Panc1 (cell line): ENCODE results near the gene COL3A1. TPM values are rescaled to one million over a fixed set of nuclear protein-coding genes. Genes with fewer than 3 reads are reported as not detected.

ENCODE experiments used
- ATAC-seq: fragments of 200-7000 bp; cut with Tn5 transposase; 2 replicates; pipeline ENCODE4 v1.9.1; 2020; ENCODE audit warnings: mild to moderate bottlenecking, moderate library complexity
- BruUV-seq: library from RNA; stranded (reverse); fragments of 400-500 nt; replicated peaks from 2 replicates; lab custom pipeline; 2021; lab: Mats Ljungman, UMichigan
- CTCF ChIA-PET: fragments of 300-600 bp; sonication (Branson Sonifier 250); formaldehyde crosslinking; loops from one replicate; lab custom pipeline; 2022; ENCODE audit warnings: antibody characterized with exemption; lab: Charles Lee
- POLR2A ChIA-PET: fragments of 300-600 bp; sonication (Branson Sonifier 250); formaldehyde crosslinking; loops from one replicate; lab custom pipeline; 2022; ENCODE audit warnings: antibody characterized with exemption; lab: Charles Lee
- DNase-seq: peaks from one replicate; pipeline ENCODE4 v3.0.0-alpha.2; 2010; ENCODE audit warnings: low read depth, low spot score
- H3K27ac ChIP-seq: 2 replicates; pipeline ENCODE4 v1.5.1; 2011; ENCODE audit warnings: mild to moderate bottlenecking, low read length, inconsistent platforms
- H3K27me3 ChIP-seq: fragments of 200-500 bp; sonication (Bioruptor generic); 2 replicates; pipeline ENCODE4 v1.6.0; 2014; ENCODE audit warnings: low read length, inconsistent platforms; ENCODE audit not compliant: control insufficient read depth, insufficient read depth
- H3K36me3 ChIP-seq: fragments of 200-500 bp; sonication (Bioruptor generic); 2 replicates; pipeline ENCODE4 v1.5.1; 2014; ENCODE audit warnings: inconsistent platforms, mild to moderate bottlenecking, low read length, moderate library complexity; ENCODE audit not compliant: control insufficient read depth, insufficient read depth
- H3K4me1 ChIP-seq: 2 replicates; pipeline ENCODE4 v1.5.1; 2011; ENCODE audit warnings: inconsistent platforms, mild to moderate bottlenecking, low read length, moderate library complexity; ENCODE audit not compliant: control insufficient read depth, insufficient read depth
- H3K4me3 ChIP-seq, 2 experiments: 2 replicates each; pipeline ENCODE4 v1.5.1; 2011 to 2012; ENCODE audit warnings: low read depth in 2 of 2, low read length in 2 of 2, mild to moderate bottlenecking in 2 of 2, inconsistent platforms in 1 of 2, moderate library complexity in 1 of 2
- H3K9me3 ChIP-seq: fragments of 200-500 bp; sonication (Bioruptor generic); 2 replicates; pipeline ENCODE4 v1.5.1; 2014; ENCODE audit warnings: low read depth, mild to moderate bottlenecking, inconsistent platforms, low read length, moderate library complexity; ENCODE audit not compliant: control insufficient read depth, insufficient read depth
- CTCF ChIP-seq: fragments of 450-650 bp; IDR thresholded peaks from 2 replicates; pipeline ENCODE4 v1.5.1; 2017; ENCODE audit warnings: mild to moderate bottlenecking
- POLR2AphosphoS5 ChIP-seq: IDR thresholded peaks from 2 replicates; pipeline ENCODE4 v1.6.1; 2012; ENCODE audit warnings: mild to moderate bottlenecking, low read depth, low read length, moderate library complexity
- REST ChIP-seq, 2 experiments: IDR thresholded peaks; 2 replicates each; pipeline ENCODE4 v1.6.1; 2011 to 2012; ENCODE audit warnings: low read depth in 2 of 2, control low read depth in 1 of 2, low read length in 1 of 2, mild to moderate bottlenecking in 1 of 2, moderate library complexity in 1 of 2; ENCODE audit not compliant: insufficient read depth in 1 of 2
- SIN3A ChIP-seq: IDR thresholded peaks from 2 replicates; pipeline ENCODE4 v1.6.1; 2012; ENCODE audit warnings: low read depth, mild to moderate bottlenecking, low read length, moderate library complexity, borderline replicate concordance; ENCODE audit not compliant: insufficient read depth
- TCF7L2 ChIP-seq: IDR thresholded peaks from 2 replicates; pipeline ENCODE4 v1.6.1; 2011; ENCODE audit warnings: mild to moderate bottlenecking, low read depth, low read length, inconsistent platforms
- in situ Hi-C: cut with HindIII; loops from 2 replicates; pipeline ENCODE4 v1.10.0; 2016; ENCODE audit warnings: low sequenced_read_pairs, low pct_unique_long_range_greater_than_20kb
- intact Hi-C: fragments of 100-400 bp; cut with micrococcal nuclease; formaldehyde crosslinking; loops from one replicate; pipeline ENCODE4 v1.10.0; 2022; ENCODE audit not compliant: unreplicated experiment
- total RNA-seq: library from RNA; stranded (reverse); gene quantifications from one replicate; pipeline ENCODE4 v1.2.1, GENCODE V29; 2021; ENCODE audit not compliant: unreplicated experiment

Gene COL3A1
- total RNA-seq, 1 experiment from 2014 or later = 6.9 TPM

DNA sequence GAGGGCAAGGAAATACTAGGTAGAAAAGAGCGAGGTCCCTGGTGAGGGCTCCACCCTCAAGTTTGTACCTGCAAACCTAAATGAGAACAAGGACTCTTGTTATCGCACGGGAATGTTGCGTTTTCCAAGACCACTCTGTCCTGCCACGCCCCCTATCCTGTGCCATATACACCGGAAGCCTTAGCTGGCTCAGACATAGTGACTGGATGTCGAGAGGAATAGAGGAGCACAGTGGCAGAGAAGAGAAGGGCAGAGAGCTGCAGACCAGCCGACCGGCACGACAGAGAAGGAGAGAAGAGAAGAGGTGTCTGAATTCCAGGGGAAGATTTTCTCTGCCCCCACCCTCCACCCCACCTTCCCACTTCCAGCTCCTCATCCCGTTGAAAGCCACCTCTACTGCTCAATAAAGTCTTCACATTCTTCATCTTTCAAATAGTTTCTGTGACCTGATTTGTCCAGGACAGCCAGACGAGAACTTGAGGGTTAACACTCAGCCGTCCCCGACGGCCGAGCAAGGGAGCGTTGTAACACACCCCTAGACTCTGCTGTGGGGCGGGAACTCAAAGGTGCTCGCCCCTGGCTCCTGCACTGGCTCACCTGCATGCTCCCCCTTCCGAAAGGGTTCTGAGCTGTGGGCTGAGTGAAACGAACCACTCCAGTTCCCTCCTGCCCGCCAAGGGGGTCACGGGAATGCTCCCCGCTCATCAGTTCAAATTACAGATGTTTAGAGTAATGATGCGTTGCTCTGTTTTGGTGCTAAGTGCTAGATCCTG lies 24.9 kb upstream of the COL3A1 start:
- POLR2A ChIA-PET = interaction anchor here (0.6 kb wide), 1 partner anchor 1171 kb away, joined by 6 read pairs; no protein-coding TSS in a partner anchor

GRCh38 chr2:188952901-188953300 lies 21.3 kb upstream of the COL3A1 start:
- H3K4me1 ChIP-seq = no peaks in the 10 kb centered on the region
- no peak for TF ChIP-seq POLR2AphosphoS5
- no peak for TF ChIP-seq CTCF
- TF ChIP-seq REST (IDR thresholded peaks at IDR 0.05; ENCODE audit: insufficient read depth in 1 of 2, low read depth in 2 of 2, low read length in 1 of 2) = no peak
- TF ChIP-seq SIN3A = no peak
- no peak for TF ChIP-seq TCF7L2
- peaks cover 2% of the 10 kb centered on the region; the same call in 1 of the 2 replicates for H3K9me3 ChIP-seq
- POLR2A ChIA-PET = no interaction called here
- no peaks in the 10 kb centered on the region for H3K27me3 ChIP-seq
- ATAC-seq = no peak
- H3K4me3 ChIP-seq = no peak overlapping the region
- CTCF ChIA-PET = no interaction called here
- H3K36me3 ChIP-seq = no peaks in the 10 kb centered on the region
- DNase-seq = no peak
- in situ Hi-C loops = no loop called here
- H3K27ac ChIP-seq = no peak overlapping the region
- no TSS peak for BruUV-seq
- intact Hi-C loops = no loop called here

More for the DNA sequence above, 24.9 kb upstream of the COL3A1 start:
- H3K9me3 ChIP-seq = no peaks in the 10 kb centered on the region
- DNase-seq (no peak), ATAC-seq (no peak)
- no peaks in the 10 kb centered on the region for H3K36me3 ChIP-seq
- no peaks in the 10 kb centered on the region for H3K4me1 ChIP-seq
- no TSS peak for BruUV-seq
- H3K4me3 ChIP-seq = no peak overlapping the region
- in situ Hi-C loops = no loop called here
- H3K27me3 ChIP-seq = no peaks in the 10 kb centered on the region
- CTCF ChIA-PET = no interaction called here
- TF ChIP-seq TCF7L2 (no peak), CTCF (no peak), POLR2AphosphoS5 (no peak), REST (IDR thresholded peaks at IDR 0.05; ENCODE audit: insufficient read depth in 1 of 2, low read depth in 2 of 2, low read length in 1 of 2) (no peak), SIN3A (no peak)
- intact Hi-C loops = no loop called here
- H3K27ac ChIP-seq = no peak overlapping the region
